ENCODE data around the gene VPS33B. TPM values are rescaled to one million over a fixed set of nuclear protein-coding genes. Genes with fewer than 3 reads are reported as not detected.
"Not testable (repeated sequence)": the region's sequence is repeated elsewhere in the genome, so short reads cannot be mapped to it uniquely, and the experiment has no call there.

Gene VPS33B
- total and polyA plus RNA-seq, 8 donors: 4.2 to 18.9 (median 6.2) TPM

- TF ChIP-seq CTCF (IDR thresholded peaks at IDR 0.05): no peak
- H3K27me3 ChIP-seq: no peaks in the 10 kb centered on the region
- no peaks in the 10 kb centered on the region for H3K4me1 ChIP-seq
- H3K27ac ChIP-seq: no peak overlapping the region
- intact Hi-C loops (cut with DNase I): no loop called here
- no peak for DNase-seq
- ATAC-seq: no peak
- H3K36me3 ChIP-seq: no peaks in the 10 kb centered on the region
- no peak for FAIRE-seq
- H3K4me3 ChIP-seq: no peak overlapping the region
- H3K9me3 ChIP-seq: no peaks in the 10 kb centered on the region
- 20 to 32% methylated on average over 3 of the region's 4 CpGs for WGBS, 2 donors
These were observed 25.3 kb upstream of the VPS33B start for GRCh38 chr15:91047545-91048199.

GRCh38 chr15:91046056-91046455 lies 23.7 kb upstream of the VPS33B start:
- intact Hi-C loops (cut with DNase I); H3K4me3 ChIP-seq; H3K36me3 ChIP-seq; FAIRE-seq; H3K27ac ChIP-seq; DNase-seq; H3K9me3 ChIP-seq; H3K27me3 ChIP-seq; ATAC-seq; H3K4me1 ChIP-seq: not testable (repeated sequence)

- no peak for DNase-seq
- WGBS, 2 donors: 60 to 63% methylated on average over 3 of the region's 3 CpGs
- intact Hi-C loops (cut with DNase I): no loop called here
- TF ChIP-seq CTCF (IDR thresholded peaks at IDR 0.05): no peak
- FAIRE-seq: no peak
- Histone ChIP-seq H3K36me3 (no peaks in the 10 kb centered on the region), H3K27ac (no peak overlapping the region), H3K4me3 (no peak overlapping the region), H3K9me3 (no peaks in the 10 kb centered on the region), H3K4me1 (no peaks in the 10 kb centered on the region), H3K27me3 (no peaks in the 10 kb centered on the region)
- no peak for ATAC-seq
These were observed 22.7 kb upstream of the VPS33B start for GRCh38 chr15:91045065-91045464.

- Histone ChIP-seq H3K9me3 (no peaks in the 10 kb centered on the region), H3K4me1 (no peaks in the 10 kb centered on the region), H3K4me3 (no peak overlapping the region), H3K27me3 (no peaks in the 10 kb centered on the region), H3K27ac (no peak overlapping the region), H3K36me3 (no peaks in the 10 kb centered on the region)
- WGBS, 2 donors: 82 to 87% methylated on average over 11 of the region's 11 CpGs
- no peak for TF ChIP-seq CTCF (IDR thresholded peaks at IDR 0.05)
- ATAC-seq (no peak), DNase-seq (peak in 1 of 6 donors; percentile 36), FAIRE-seq (no peak)
- intact Hi-C loops (cut with DNase I): no loop called here
These were observed 20.9 kb upstream of the VPS33B start for GRCh38 chr15:91043202-91043874.

GRCh38 chr15:91040856-91041255 lies 18.5 kb upstream of the VPS33B start:
- Histone ChIP-seq H3K4me1 (no peaks in the 10 kb centered on the region), H3K27me3 (no peaks in the 10 kb centered on the region), H3K36me3 (no peaks in the 10 kb centered on the region), H3K4me3 (no peak overlapping the region), H3K27ac (no peak overlapping the region), H3K9me3 (no peaks in the 10 kb centered on the region)
- 67 to 75% methylated on average over 8 of the region's 8 CpGs for WGBS, 2 donors
- ATAC-seq: no peak
- TF ChIP-seq CTCF (IDR thresholded peaks at IDR 0.05): no peak
- intact Hi-C loops (cut with DNase I): no loop called here
- no peak for DNase-seq
- FAIRE-seq: no peak
